Measurements from ENCODE around the gene ROR1. TPM values are rescaled to one million over a fixed set of nuclear protein-coding genes. Genes with fewer than 3 reads are reported as not detected.
A peak's percentile ranks its signal among the peaks of the same experiment; 100 is the strongest.
"Not testable (repeated sequence)": the region's sequence is repeated elsewhere in the genome, so short reads cannot be mapped to it uniquely, and the experiment has no call there.

The ROR1 gene
- total RNA-seq, 1 experiment from 2014 or later, result 56.3 TPM

- TF ChIP-seq ZNF317 (CRISPR knock-in tag; IDR thresholded peaks at IDR 0.05; ENCODE audit: borderline replicate concordance, low read depth) (no peak), GTF2I (CRISPR knock-in tag; conservative IDR thresholded peaks at IDR 0.05) (no peak), CBFB (CRISPR knock-in tag; IDR thresholded peaks at IDR 0.05; ENCODE audit: low read depth) (no peak), MAX (CRISPR knock-in tag; IDR thresholded peaks at IDR 0.05) (no peak), OVOL2 (CRISPR knock-in tag; IDR thresholded peaks at IDR 0.05; ENCODE audit: borderline replicate concordance) (no peak), AFF4 (CRISPR knock-in tag; IDR thresholded peaks at IDR 0.05; ENCODE audit: borderline replicate concordance) (no peak), ZNF425 (CRISPR knock-in tag; conservative IDR thresholded peaks at IDR 0.05) (no peak), CDX4 (CRISPR knock-in tag; IDR thresholded peaks at IDR 0.05; ENCODE audit: borderline replicate concordance) (no peak), RORB (CRISPR knock-in tag; IDR thresholded peaks at IDR 0.05) (no peak), SOX15 (CRISPR knock-in tag; IDR thresholded peaks at IDR 0.05) (no peak), JUN (CRISPR knock-in tag; IDR thresholded peaks at IDR 0.05) (no peak), ZNF232 (CRISPR knock-in tag; IDR thresholded peaks at IDR 0.05) (no peak), ZNF512 (CRISPR knock-in tag; IDR thresholded peaks at IDR 0.05; ENCODE audit: borderline replicate concordance) (no peak), TP53 (CRISPR knock-in tag; IDR thresholded peaks at IDR 0.05) (no peak), USF2 (CRISPR knock-in tag; IDR thresholded peaks at IDR 0.05) (no peak), FOXJ3 (CRISPR knock-in tag; IDR thresholded peaks at IDR 0.05; ENCODE audit: borderline replicate concordance) (no peak), NR3C1 (CRISPR knock-in tag; conservative IDR thresholded peaks at IDR 0.05; ENCODE audit: low read depth) (no peak), PRRX2 (CRISPR knock-in tag; IDR thresholded peaks at IDR 0.05) (no peak), CREB1 (CRISPR knock-in tag; IDR thresholded peaks at IDR 0.05) (no peak), ZNF219 (CRISPR knock-in tag; IDR thresholded peaks at IDR 0.05; ENCODE audit: borderline replicate concordance) (no peak)
- Mint-ChIP-seq H3K36me3 (no peaks in the 10 kb centered on the region), H3K27ac (peak overlapping the region; percentile 83), H3K27me3 (ENCODE audit: low read depth) (no peaks in the 10 kb centered on the region), H3K4me3 (peak overlapping the region; percentile 8; the same call in 1 of the 2 replicates), H3K9me3 (no peaks in the 10 kb centered on the region), H3K4me1 (peaks cover 92% of the 10 kb centered on the region)
- ChIA-PET POLR2A (interaction anchor here (0.6 kb wide), 1 partner anchor 699 kb away, joined by 6 read pairs; no protein-coding TSS in a partner anchor), CTCF (no interaction called here)
- DNase-seq (ENCODE audit: low spot score), result no peak
- no peak for ATAC-seq
These were observed 10.9 kb downstream of the ROR1 start for GRCh38 chr1:63784489-63785390.

- H3K4me3 Mint-ChIP-seq, result peak overlapping the region; percentile 18; the same call in 1 of the 2 replicates
- H3K9me3 Mint-ChIP-seq; POLR2A ChIA-PET; H3K27me3 Mint-ChIP-seq (ENCODE audit: low read depth); H3K36me3 Mint-ChIP-seq; DNase-seq (ENCODE audit: low spot score); ATAC-seq: not testable (repeated sequence)
- H3K27ac Mint-ChIP-seq, result peak overlapping the region; percentile 75
- peaks cover 92% of the 10 kb centered on the region for H3K4me1 Mint-ChIP-seq
- CTCF ChIA-PET, result interaction anchor here (1.5 kb wide), 1 partner anchor 131 kb away, joined by 3 read pairs; no protein-coding TSS in a partner anchor
These were observed 13.5 kb downstream of the ROR1 start for GRCh38 chr1:63787270-63787669.
